D721Med (cell line): ENCODE data around the gene FBXO2.

ENCODE experiments used
- DNase-seq: peaks from one replicate; pipeline ENCODE4 v3.0.0; 2011; ENCODE audit warnings: low spot score; ENCODE audit not compliant: insufficient read length
- FAIRE-seq: peaks from 2 replicates; lab custom pipeline; 2011; peaks lifted over from hg19 to GRCh38; lab: Jason Lieb, UNC
- TF ChIP-seq, protein P1 (sequence below): IDR thresholded peaks from 2 replicates; pipeline ENCODE4 v1.5.1; 2012; ENCODE audit warnings: mild to moderate bottlenecking, control low read depth; ENCODE audit not compliant: insufficient read depth; ENCODE audit errors: missing control alignments

The FBXO2 gene

DNA sequence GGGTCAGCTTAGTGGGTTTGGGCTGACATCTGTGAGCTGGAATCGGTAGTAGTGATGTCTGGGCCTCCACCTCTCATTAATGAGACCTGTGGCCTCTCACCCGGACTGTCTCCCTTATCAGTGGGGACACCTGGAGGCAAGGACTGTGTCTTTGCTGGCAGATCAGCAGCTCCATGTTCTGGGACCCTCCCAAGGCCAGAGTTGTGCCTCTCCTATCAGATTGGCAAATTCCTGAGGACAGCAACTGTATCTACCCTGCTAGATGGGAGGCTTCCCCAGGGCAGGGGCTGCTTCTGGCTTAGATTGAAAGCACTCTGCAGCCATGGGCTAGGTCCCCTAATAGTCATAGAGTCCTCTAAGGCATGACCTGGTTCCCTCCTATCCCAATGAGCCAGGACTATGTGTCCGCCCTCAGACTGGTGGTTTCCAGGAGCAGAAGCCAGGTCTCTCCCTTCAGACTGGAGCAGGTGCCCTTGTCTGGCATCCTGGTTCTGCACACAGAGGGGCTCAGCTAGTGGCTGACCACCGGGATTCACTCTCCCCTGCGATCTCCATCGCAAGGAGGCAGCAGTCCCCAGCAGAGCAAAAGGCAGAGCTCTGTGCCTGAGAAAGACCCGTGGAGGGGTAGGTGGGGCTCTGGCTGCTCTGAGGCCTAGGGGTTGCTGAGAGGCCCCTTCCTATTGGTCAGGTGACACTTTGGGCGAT is 43.1 kb upstream of the FBXO2 start:
- FAIRE-seq, result no peak

DNA sequence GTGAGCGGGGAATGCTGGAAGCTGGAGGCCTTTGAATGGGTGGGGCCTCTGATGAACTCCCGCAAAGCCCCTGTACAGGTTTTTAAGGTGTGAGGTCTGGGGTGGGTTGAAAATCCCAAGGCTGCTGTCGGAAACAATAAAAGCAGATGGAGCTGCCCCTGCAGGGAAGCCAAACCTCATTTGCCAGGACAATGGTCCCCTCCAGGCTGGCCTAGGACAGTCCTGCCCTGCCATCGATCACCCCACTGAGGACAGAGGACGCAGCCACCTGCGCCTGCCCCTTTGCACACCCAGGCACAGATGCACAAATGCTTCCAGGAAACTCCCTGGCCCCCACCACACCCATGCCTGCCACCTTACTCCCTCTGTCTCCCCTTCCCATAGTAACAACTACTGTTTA is 41.6 kb upstream of the FBXO2 start:
- TF ChIP-seq, protein P1, sequence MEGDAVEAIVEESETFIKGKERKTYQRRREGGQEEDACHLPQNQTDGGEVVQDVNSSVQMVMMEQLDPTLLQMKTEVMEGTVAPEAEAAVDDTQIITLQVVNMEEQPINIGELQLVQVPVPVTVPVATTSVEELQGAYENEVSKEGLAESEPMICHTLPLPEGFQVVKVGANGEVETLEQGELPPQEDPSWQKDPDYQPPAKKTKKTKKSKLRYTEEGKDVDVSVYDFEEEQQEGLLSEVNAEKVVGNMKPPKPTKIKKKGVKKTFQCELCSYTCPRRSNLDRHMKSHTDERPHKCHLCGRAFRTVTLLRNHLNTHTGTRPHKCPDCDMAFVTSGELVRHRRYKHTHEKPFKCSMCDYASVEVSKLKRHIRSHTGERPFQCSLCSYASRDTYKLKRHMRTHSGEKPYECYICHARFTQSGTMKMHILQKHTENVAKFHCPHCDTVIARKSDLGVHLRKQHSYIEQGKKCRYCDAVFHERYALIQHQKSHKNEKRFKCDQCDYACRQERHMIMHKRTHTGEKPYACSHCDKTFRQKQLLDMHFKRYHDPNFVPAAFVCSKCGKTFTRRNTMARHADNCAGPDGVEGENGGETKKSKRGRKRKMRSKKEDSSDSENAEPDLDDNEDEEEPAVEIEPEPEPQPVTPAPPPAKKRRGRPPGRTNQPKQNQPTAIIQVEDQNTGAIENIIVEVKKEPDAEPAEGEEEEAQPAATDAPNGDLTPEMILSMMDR, result no peak
- DNase-seq (no peak), FAIRE-seq (no peak)

More for the DNA sequence above, 43.1 kb upstream of the FBXO2 start:
- no peak for DNase-seq
- TF ChIP-seq, protein P1, result no peak

- TF ChIP-seq, protein P1, result no peak
- no peak for FAIRE-seq
- DNase-seq, result no peak
These were observed 39.7 kb upstream of the FBXO2 start for GRCh38 chr1:11693917-11694316.

GRCh38 chr1:11693024-11693590 is 38.9 kb upstream of the FBXO2 start:
- TF ChIP-seq, protein P1, result no peak
- DNase-seq, result no peak
- FAIRE-seq, result no peak

GRCh38 chr1:11691928-11692711 is 37.9 kb upstream of the FBXO2 start:
- DNase-seq (no peak), FAIRE-seq (no peak)
- TF ChIP-seq, protein P1, result no peak

- TF ChIP-seq, protein P1, result no peak
- FAIRE-seq, result no peak
- no peak for DNase-seq
These were observed 37.2 kb upstream of the FBXO2 start, which contains the start of gene DRAXIN for GRCh38 chr1:11691302-11691914. Gene DRAXIN, plus strand, starts transcription at chr1:11691710. Its CDS starts 14,549 bp downstream, at chr1:11706259.
